ENCODE results near the gene TAB3. TPM values are rescaled to one million over a fixed set of nuclear protein-coding genes. Genes with fewer than 3 reads are reported as not detected.

The TAB3 gene
- total and polyA plus RNA-seq, 4 donors: 16.6 to 35.8 (median 23.6) TPM

GRCh38 chrX:30888526-30889146, 418 bp downstream of the TAB3 start:
- 21% methylated on average over 45 of the region's 45 CpGs for WGBS (ENCODE audit: insufficient coverage)
- no peaks in the 10 kb centered on the region for H3K9me3 ChIP-seq (ENCODE audit: control insufficient read depth, insufficient read depth, low read length)
- H3K4me1 ChIP-seq (ENCODE audit: control insufficient read depth, insufficient read depth, low read length): no peaks in the 10 kb centered on the region
- H3K36me3 ChIP-seq (ENCODE audit: control insufficient read depth, insufficient read depth, low read length): no peaks in the 10 kb centered on the region
- H3K4me3 ChIP-seq (ENCODE audit: low read depth, low read length): peak overlapping the region; percentile 50
- no peaks in the 10 kb centered on the region for H3K27me3 ChIP-seq (ENCODE audit: control insufficient read depth, insufficient read depth, low read length)
- H3K27ac ChIP-seq (ENCODE audit: low read depth, low read length): no peak overlapping the region
- DNase-seq (ENCODE audit: low read depth in 4 of 6, low spot score in 6 of 6): peak in 2 of 6 donors; percentile 7 to 32

GRCh38 chrX:30887721-30888120, 1.3 kb downstream of the TAB3 start:
- Histone ChIP-seq H3K36me3 (ENCODE audit: control insufficient read depth, insufficient read depth, low read length) (no peaks in the 10 kb centered on the region), H3K4me3 (ENCODE audit: low read depth, low read length) (no peak overlapping the region)

GRCh38 chrX:30887288-30887687, 1.8 kb downstream of the TAB3 start:
- no peaks in the 10 kb centered on the region for H3K36me3 ChIP-seq (ENCODE audit: control insufficient read depth, insufficient read depth, low read length)
- H3K27me3 ChIP-seq (ENCODE audit: control insufficient read depth, insufficient read depth, low read length): no peaks in the 10 kb centered on the region
- no peak overlapping the region for H3K4me3 ChIP-seq (ENCODE audit: low read depth, low read length)
- 80% methylated on average over 2 of the region's 5 CpGs for WGBS (ENCODE audit: insufficient coverage)
- DNase-seq (ENCODE audit: low read depth in 4 of 6, low spot score in 6 of 6): no peak
- no peaks in the 10 kb centered on the region for H3K4me1 ChIP-seq (ENCODE audit: control insufficient read depth, insufficient read depth, low read length)
- no peak overlapping the region for H3K27ac ChIP-seq (ENCODE audit: low read depth, low read length)
- H3K9me3 ChIP-seq (ENCODE audit: control insufficient read depth, insufficient read depth, low read length): no peaks in the 10 kb centered on the region

More at GRCh38 chrX:30887721-30888120, 1.3 kb downstream of the TAB3 start:
- Histone ChIP-seq H3K27me3 (ENCODE audit: control insufficient read depth, insufficient read depth, low read length) (no peaks in the 10 kb centered on the region), H3K4me1 (ENCODE audit: control insufficient read depth, insufficient read depth, low read length) (no peaks in the 10 kb centered on the region), H3K27ac (ENCODE audit: low read depth, low read length) (no peak overlapping the region), H3K9me3 (ENCODE audit: control insufficient read depth, insufficient read depth, low read length) (no peaks in the 10 kb centered on the region)
- DNase-seq (ENCODE audit: low read depth in 4 of 6, low spot score in 6 of 6): no peak
- 29% methylated on average over 1 of the region's 4 CpGs for WGBS (ENCODE audit: insufficient coverage)

- no peak for DNase-seq (ENCODE audit: low read depth in 4 of 6, low spot score in 6 of 6)
- no peaks in the 10 kb centered on the region for H3K4me1 ChIP-seq (ENCODE audit: control insufficient read depth, insufficient read depth, low read length)
- H3K36me3 ChIP-seq (ENCODE audit: control insufficient read depth, insufficient read depth, low read length): no peaks in the 10 kb centered on the region
- H3K27me3 ChIP-seq (ENCODE audit: control insufficient read depth, insufficient read depth, low read length): no peaks in the 10 kb centered on the region
- H3K9me3 ChIP-seq (ENCODE audit: control insufficient read depth, insufficient read depth, low read length): no peaks in the 10 kb centered on the region
- H3K4me3 ChIP-seq (ENCODE audit: low read depth, low read length): no peak overlapping the region
- no peak overlapping the region for H3K27ac ChIP-seq (ENCODE audit: low read depth, low read length)
- 76% methylated on average over 2 of the region's 2 CpGs for WGBS (ENCODE audit: insufficient coverage)
Measured at GRCh38 chrX:30885136-30885535, 3.9 kb downstream of the TAB3 start.

GRCh38 chrX:30883138-30883537, 5.9 kb downstream of the TAB3 start:
- WGBS (ENCODE audit: insufficient coverage): 100% methylated on average over 1 of the region's 2 CpGs
- DNase-seq (ENCODE audit: low read depth in 4 of 6, low spot score in 6 of 6): no peak

GRCh38 chrX:30881797-30882196, 7.3 kb downstream of the TAB3 start:
- Histone ChIP-seq H3K4me3 (ENCODE audit: low read depth, low read length) (no peak overlapping the region), H3K27me3 (ENCODE audit: control insufficient read depth, insufficient read depth, low read length) (no peaks in the 10 kb centered on the region), H3K9me3 (ENCODE audit: control insufficient read depth, insufficient read depth, low read length) (no peaks in the 10 kb centered on the region), H3K27ac (ENCODE audit: low read depth, low read length) (no peak overlapping the region), H3K36me3 (ENCODE audit: control insufficient read depth, insufficient read depth, low read length) (no peaks in the 10 kb centered on the region), H3K4me1 (ENCODE audit: control insufficient read depth, insufficient read depth, low read length) (no peaks in the 10 kb centered on the region)
- no CpG with 5 or more reads among the region's 1 CpG for WGBS (ENCODE audit: insufficient coverage)
- DNase-seq (ENCODE audit: low read depth in 4 of 6, low spot score in 6 of 6): no peak

More at GRCh38 chrX:30883138-30883537, 5.9 kb downstream of the TAB3 start:
- no peaks in the 10 kb centered on the region for H3K36me3 ChIP-seq (ENCODE audit: control insufficient read depth, insufficient read depth, low read length)
- no peak overlapping the region for H3K27ac ChIP-seq (ENCODE audit: low read depth, low read length)
- no peak overlapping the region for H3K4me3 ChIP-seq (ENCODE audit: low read depth, low read length)
- H3K9me3 ChIP-seq (ENCODE audit: control insufficient read depth, insufficient read depth, low read length): no peaks in the 10 kb centered on the region
- no peaks in the 10 kb centered on the region for H3K27me3 ChIP-seq (ENCODE audit: control insufficient read depth, insufficient read depth, low read length)
- no peaks in the 10 kb centered on the region for H3K4me1 ChIP-seq (ENCODE audit: control insufficient read depth, insufficient read depth, low read length)

- Histone ChIP-seq H3K4me1 (ENCODE audit: control insufficient read depth, insufficient read depth, low read length) (no peaks in the 10 kb centered on the region), H3K4me3 (ENCODE audit: low read depth, low read length) (no peak overlapping the region), H3K27me3 (ENCODE audit: control insufficient read depth, insufficient read depth, low read length) (no peaks in the 10 kb centered on the region), H3K27ac (ENCODE audit: low read depth, low read length) (no peak overlapping the region), H3K9me3 (ENCODE audit: control insufficient read depth, insufficient read depth, low read length) (no peaks in the 10 kb centered on the region), H3K36me3 (ENCODE audit: control insufficient read depth, insufficient read depth, low read length) (no peaks in the 10 kb centered on the region)
- no CpG with 5 or more reads among the region's 1 CpG for WGBS (ENCODE audit: insufficient coverage)
- DNase-seq (ENCODE audit: low read depth in 4 of 6, low spot score in 6 of 6): no peak
Measured at GRCh38 chrX:30881390-30881789, 7.7 kb downstream of the TAB3 start.

GRCh38 chrX:30880058-30880457, 9.0 kb downstream of the TAB3 start:
- Histone ChIP-seq H3K4me3 (ENCODE audit: low read depth, low read length) (no peak overlapping the region), H3K9me3 (ENCODE audit: control insufficient read depth, insufficient read depth, low read length) (no peaks in the 10 kb centered on the region), H3K27ac (ENCODE audit: low read depth, low read length) (no peak overlapping the region), H3K27me3 (ENCODE audit: control insufficient read depth, insufficient read depth, low read length) (no peaks in the 10 kb centered on the region), H3K36me3 (ENCODE audit: control insufficient read depth, insufficient read depth, low read length) (no peaks in the 10 kb centered on the region), H3K4me1 (ENCODE audit: control insufficient read depth, insufficient read depth, low read length) (no peaks in the 10 kb centered on the region)
- no CpG with 5 or more reads among the region's 3 CpGs for WGBS (ENCODE audit: insufficient coverage)
- DNase-seq (ENCODE audit: low read depth in 4 of 6, low spot score in 6 of 6): no peak

GRCh38 chrX:30876367-30876766, 12.7 kb downstream of the TAB3 start:
- Histone ChIP-seq H3K27ac (ENCODE audit: low read depth, low read length) (no peak overlapping the region), H3K27me3 (ENCODE audit: control insufficient read depth, insufficient read depth, low read length) (peaks cover 3% of the 10 kb centered on the region), H3K4me1 (ENCODE audit: control insufficient read depth, insufficient read depth, low read length) (no peaks in the 10 kb centered on the region), H3K4me3 (ENCODE audit: low read depth, low read length) (no peak overlapping the region), H3K9me3 (ENCODE audit: control insufficient read depth, insufficient read depth, low read length) (no peaks in the 10 kb centered on the region), H3K36me3 (ENCODE audit: control insufficient read depth, insufficient read depth, low read length) (no peaks in the 10 kb centered on the region)
- 93% methylated on average over 5 of the region's 6 CpGs for WGBS (ENCODE audit: insufficient coverage)
- no peak for DNase-seq (ENCODE audit: low read depth in 4 of 6, low spot score in 6 of 6)

- no peaks in the 10 kb centered on the region for H3K4me1 ChIP-seq (ENCODE audit: control insufficient read depth, insufficient read depth, low read length)
- H3K36me3 ChIP-seq (ENCODE audit: control insufficient read depth, insufficient read depth, low read length): no peaks in the 10 kb centered on the region
- H3K27me3 ChIP-seq (ENCODE audit: control insufficient read depth, insufficient read depth, low read length): peaks cover 3% of the 10 kb centered on the region
- no peak for DNase-seq (ENCODE audit: low read depth in 4 of 6, low spot score in 6 of 6)
- no peak overlapping the region for H3K4me3 ChIP-seq (ENCODE audit: low read depth, low read length)
- WGBS (ENCODE audit: insufficient coverage): no CpG with 5 or more reads among the region's 3 CpGs
- H3K9me3 ChIP-seq (ENCODE audit: control insufficient read depth, insufficient read depth, low read length): no peaks in the 10 kb centered on the region
- H3K27ac ChIP-seq (ENCODE audit: low read depth, low read length): no peak overlapping the region
Measured at GRCh38 chrX:30875957-30876356, 13.1 kb downstream of the TAB3 start.

All from spinal cord (tissue), 10 donors.